Measurements from ENCODE around the gene GPR89A.

- TF ChIP-seq POLR2A (IDR thresholded peaks at IDR 0.05) = no peak
- no peak for TF ChIP-seq CTCF (IDR thresholded peaks at IDR 0.05)
These were observed 81.1 kb downstream of the GPR89A start for GRCh38 chr1:145688924-145689323.
